ENCODE measurements around the gene TBC1D24.
A peak's percentile ranks its signal among the peaks of the same experiment; 100 is the strongest.
"Not testable (repeated sequence)": the region's sequence is repeated elsewhere in the genome, so short reads cannot be mapped to it uniquely, and the experiment has no call there.

The TBC1D24 gene

GRCh38 chr16:2533912-2534311 is 59.0 kb downstream of the TBC1D24 start:
- no peak for DNase-seq
- Histone ChIP-seq H3K18ac (ENCODE audit: low read depth in 1 of 2, low read length in 2 of 2) (no peak overlapping the region), H3K27ac (ENCODE audit: low read length, poor library complexity, severe bottlenecking) (no peak overlapping the region), H2AFZ (ENCODE audit: low read depth, low read length) (no peak overlapping the region), H3K9ac (ENCODE audit: low read length) (peak overlapping the region; percentile 96), H2BK120ac (ENCODE audit: low read depth, low read length) (no peak overlapping the region), H3K4me3 (ENCODE audit: insufficient read depth in 1 of 2, low read depth in 1 of 2, low read length in 2 of 2) (no peak overlapping the region), H3K27me3 (ENCODE audit: control insufficient read depth in 1 of 2, insufficient read depth in 1 of 2, low read length in 2 of 2) (no peaks in the 10 kb centered on the region), H4K91ac (ENCODE audit: low read length) (no peak overlapping the region), H3K4ac (ENCODE audit: low read depth in 1 of 2, low read length in 2 of 2) (no peak overlapping the region), H2AK5ac (ENCODE audit: low read length, severe bottlenecking) (no peak overlapping the region), H2BK12ac (ENCODE audit: low read length in 2 of 2) (no peak overlapping the region), H3K4me1 (ENCODE audit: control insufficient read depth, insufficient read depth, low read depth, low read length) (peaks cover 20% of the 10 kb centered on the region), H2BK5ac (ENCODE audit: low read depth, low read length, poor library complexity, severe bottlenecking) (no peak overlapping the region), H3K36me3 (ENCODE audit: control insufficient read depth in 1 of 2, insufficient read depth in 2 of 2, low read depth in 1 of 2, low read length in 2 of 2) (peaks cover 19 to 22% of the 10 kb centered on the region in 2 experiments), H3K14ac (ENCODE audit: low read length in 2 of 2) (no peak overlapping the region), H4K8ac (ENCODE audit: low read length) (no peak overlapping the region), H2BK15ac (ENCODE audit: low read depth, poor library complexity, severe bottlenecking) (no peak overlapping the region), H3K9me3 (ENCODE audit: control insufficient read depth, low read length) (no peaks in the 10 kb centered on the region), H3K4me2 (ENCODE audit: low read length, poor library complexity, severe bottlenecking) (no peak overlapping the region), H3K23ac (ENCODE audit: low read length in 2 of 2) (no peak overlapping the region), H3K79me1 (replicated peaks; ENCODE audit: low read length, poor library complexity, severe bottlenecking) (peaks cover 7% of the 10 kb centered on the region)
- WGBS = 98% methylated on average over 8 of the region's 11 CpGs

DNA sequence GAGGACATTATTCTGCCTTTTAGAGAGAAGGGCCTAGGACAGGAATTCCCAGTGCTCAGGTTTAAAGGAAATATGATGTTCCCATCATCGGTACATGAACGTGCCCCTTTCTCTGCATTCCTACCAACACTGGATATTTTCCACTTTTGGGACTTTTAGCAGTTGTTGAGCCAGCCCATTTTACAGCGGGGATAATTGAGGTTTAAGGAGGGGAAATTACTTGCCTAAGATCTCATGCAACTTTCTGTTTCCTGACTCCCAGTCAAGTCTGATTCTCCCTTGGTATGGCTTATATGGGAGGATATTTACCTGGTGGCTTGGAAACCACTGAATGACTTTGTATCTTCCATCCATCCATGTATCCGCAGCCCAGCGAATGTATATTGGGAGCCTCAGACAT is 59.4 kb downstream of the TBC1D24 start:
- H4K91ac ChIP-seq (ENCODE audit: low read length); H3K79me1 ChIP-seq (replicated peaks; ENCODE audit: low read length, poor library complexity, severe bottlenecking); H2BK12ac ChIP-seq (ENCODE audit: low read length in 2 of 2); H4K8ac ChIP-seq (ENCODE audit: low read length); H2BK120ac ChIP-seq (ENCODE audit: low read depth, low read length); H3K9me3 ChIP-seq (ENCODE audit: control insufficient read depth, low read length); H3K14ac ChIP-seq (ENCODE audit: low read length in 2 of 2); H2BK15ac ChIP-seq (ENCODE audit: low read depth, poor library complexity, severe bottlenecking); H3K18ac ChIP-seq (ENCODE audit: low read depth in 1 of 2, low read length in 2 of 2); H3K27ac ChIP-seq (ENCODE audit: low read length, poor library complexity, severe bottlenecking); H2BK5ac ChIP-seq (ENCODE audit: low read depth, low read length, poor library complexity, severe bottlenecking); H3K27me3 ChIP-seq (ENCODE audit: control insufficient read depth in 1 of 2, insufficient read depth in 1 of 2, low read length in 2 of 2); H3K4me2 ChIP-seq (ENCODE audit: low read length, poor library complexity, severe bottlenecking); H2AFZ ChIP-seq (ENCODE audit: low read depth, low read length); H3K4me3 ChIP-seq (ENCODE audit: insufficient read depth in 1 of 2, low read depth in 1 of 2, low read length in 2 of 2); H3K4ac ChIP-seq (ENCODE audit: low read depth in 1 of 2, low read length in 2 of 2); H3K23ac ChIP-seq (ENCODE audit: low read length in 2 of 2); DNase-seq; H2AK5ac ChIP-seq (ENCODE audit: low read length, severe bottlenecking): not testable (repeated sequence)
- WGBS = 96% methylated on average over 4 of the region's 5 CpGs
- Histone ChIP-seq H3K9ac (ENCODE audit: low read length) (peak overlapping the region; percentile 96), H3K36me3 (ENCODE audit: control insufficient read depth in 1 of 2, insufficient read depth in 2 of 2, low read depth in 1 of 2, low read length in 2 of 2) (peaks cover 14 to 18% of the 10 kb centered on the region in 2 experiments), H3K4me1 (ENCODE audit: control insufficient read depth, insufficient read depth, low read depth, low read length) (peaks cover 21% of the 10 kb centered on the region)

DNA sequence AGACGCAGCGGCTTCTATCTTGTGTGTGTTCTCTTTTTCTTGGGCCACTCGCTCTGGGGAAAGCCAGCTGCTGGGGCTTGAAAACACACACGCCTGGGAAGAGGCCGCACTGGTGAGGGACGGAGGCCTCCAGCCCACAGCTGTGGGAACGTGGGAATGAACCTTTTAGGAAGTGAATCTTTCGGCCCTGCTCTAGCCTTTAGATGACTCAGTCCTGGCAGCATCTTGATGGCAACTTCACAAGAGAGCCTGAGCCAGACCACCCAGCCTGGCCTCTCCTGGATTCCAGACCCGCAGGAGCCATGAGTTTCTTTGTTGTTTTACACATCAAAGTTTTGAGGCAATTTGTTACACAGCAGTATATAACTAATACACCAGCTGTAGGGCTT is 60.7 kb downstream of the TBC1D24 start:
- H2BK120ac ChIP-seq (ENCODE audit: low read depth, low read length) = no peak overlapping the region
- H2BK12ac ChIP-seq (ENCODE audit: low read length in 2 of 2) = peak overlapping the region in 1 of 2 experiments; percentile 39
- H3K9me3 ChIP-seq (ENCODE audit: control insufficient read depth, low read length) = no peaks in the 10 kb centered on the region
- H3K4ac ChIP-seq (ENCODE audit: low read depth in 1 of 2, low read length in 2 of 2) = no peak overlapping the region
- WGBS = 63% methylated on average over 8 of the region's 9 CpGs
- no peak overlapping the region for H2BK15ac ChIP-seq (ENCODE audit: low read depth, poor library complexity, severe bottlenecking)
- peak overlapping the region; percentile 56 for H3K9ac ChIP-seq (ENCODE audit: low read length)
- H2BK5ac ChIP-seq (ENCODE audit: low read depth, low read length, poor library complexity, severe bottlenecking) = no peak overlapping the region
- H4K8ac ChIP-seq (ENCODE audit: low read length) = peak overlapping the region; percentile 19
- peak overlapping the region in 1 of 2 experiments; percentile 19 for H3K4me3 ChIP-seq (ENCODE audit: insufficient read depth in 1 of 2, low read depth in 1 of 2, low read length in 2 of 2)
- no peaks in the 10 kb centered on the region for H3K27me3 ChIP-seq (ENCODE audit: control insufficient read depth in 1 of 2, insufficient read depth in 1 of 2, low read length in 2 of 2)
- H3K18ac ChIP-seq (ENCODE audit: low read depth in 1 of 2, low read length in 2 of 2) = peak overlapping the region in 1 of 2 experiments; percentile 11
- no peak overlapping the region for H3K23ac ChIP-seq (ENCODE audit: low read length in 2 of 2)
- no peak overlapping the region for H3K14ac ChIP-seq (ENCODE audit: low read length in 2 of 2)
- no peak overlapping the region for H4K91ac ChIP-seq (ENCODE audit: low read length)
- H3K4me1 ChIP-seq (ENCODE audit: control insufficient read depth, insufficient read depth, low read depth, low read length) = peaks cover 27% of the 10 kb centered on the region
- H3K36me3 ChIP-seq (ENCODE audit: control insufficient read depth in 1 of 2, insufficient read depth in 2 of 2, low read depth in 1 of 2, low read length in 2 of 2) = peaks cover 2 to 5% of the 10 kb centered on the region in 2 experiments
- peak overlapping the region; percentile 58 for H2AK5ac ChIP-seq (ENCODE audit: low read length, severe bottlenecking)
- no peak overlapping the region for H2AFZ ChIP-seq (ENCODE audit: low read depth, low read length)
- DNase-seq = peak; percentile 79
- no peak overlapping the region for H3K4me2 ChIP-seq (ENCODE audit: low read length, poor library complexity, severe bottlenecking)
- no peaks in the 10 kb centered on the region for H3K79me1 ChIP-seq (replicated peaks; ENCODE audit: low read length, poor library complexity, severe bottlenecking)
- H3K27ac ChIP-seq (ENCODE audit: low read length, poor library complexity, severe bottlenecking) = no peak overlapping the region

GRCh38 chr16:2537451-2538379 is 62.8 kb downstream of the TBC1D24 start, which contains the start of gene PDPK1:
Gene PDPK1 (plus strand): TSS chr16:2538021. CDS start chr16:2538113, 92 bp downstream.
- Histone ChIP-seq H3K4ac (ENCODE audit: low read depth in 1 of 2, low read length in 2 of 2) (peak within 1 kb of the TSS; percentile 17 to 75), H2AFZ (ENCODE audit: low read depth, low read length) (no peak within 1 kb of the TSS), H3K79me1 (replicated peaks; ENCODE audit: low read length, poor library complexity, severe bottlenecking) (no peaks in the 10 kb centered on the region), H2BK15ac (ENCODE audit: low read depth, poor library complexity, severe bottlenecking) (no peak within 1 kb of the TSS), H3K9ac (ENCODE audit: low read length) (peak within 1 kb of the TSS; percentile 90), H3K4me3 (ENCODE audit: insufficient read depth in 1 of 2, low read depth in 1 of 2, low read length in 2 of 2) (peak within 1 kb of the TSS; percentile 89 to 91), H3K27ac (ENCODE audit: low read length, poor library complexity, severe bottlenecking) (peak within 1 kb of the TSS; percentile 17), H2BK5ac (ENCODE audit: low read depth, low read length, poor library complexity, severe bottlenecking) (peak within 1 kb of the TSS; percentile 31), H2AK5ac (ENCODE audit: low read length, severe bottlenecking) (no peak within 1 kb of the TSS), H3K36me3 (ENCODE audit: control insufficient read depth in 1 of 2, insufficient read depth in 2 of 2, low read depth in 1 of 2, low read length in 2 of 2) (peaks cover 0 to 5% of the 10 kb centered on the region in 2 experiments), H3K27me3 (ENCODE audit: control insufficient read depth in 1 of 2, insufficient read depth in 1 of 2, low read length in 2 of 2) (no peaks in the 10 kb centered on the region), H3K18ac (ENCODE audit: low read depth in 1 of 2, low read length in 2 of 2) (peak within 1 kb of the TSS; percentile 54 to 95), H2BK120ac (ENCODE audit: low read depth, low read length) (peak within 1 kb of the TSS; percentile 73), H3K14ac (ENCODE audit: low read length in 2 of 2) (peak within 1 kb of the TSS in 1 of 2 experiments; percentile 79), H3K4me2 (ENCODE audit: low read length, poor library complexity, severe bottlenecking) (peak within 1 kb of the TSS; percentile 64), H2BK12ac (ENCODE audit: low read length in 2 of 2) (no peak within 1 kb of the TSS), H3K9me3 (ENCODE audit: control insufficient read depth, low read length) (no peaks in the 10 kb centered on the region), H3K23ac (ENCODE audit: low read length in 2 of 2) (no peak within 1 kb of the TSS), H4K91ac (ENCODE audit: low read length) (no peak within 1 kb of the TSS), H4K8ac (ENCODE audit: low read length) (peak within 1 kb of the TSS; percentile 60), H3K4me1 (ENCODE audit: control insufficient read depth, insufficient read depth, low read depth, low read length) (peaks cover 18% of the 10 kb centered on the region)
- WGBS = 1% methylated on average over 41 of the region's 126 CpGs
- peak; percentile 94 for DNase-seq
